GM12878 (cell line): ENCODE data around the gene SPOCK1. TPM values are rescaled to one million over a fixed set of nuclear protein-coding genes. Genes with fewer than 3 reads are reported as not detected.

Experiments used
- ATAC-seq: fragments of 200-7000 bp; cut with Tn5 transposase; 3 replicates; pipeline ENCODE4 v1.9.1; 2020; ENCODE audit warnings: mild to moderate bottlenecking, moderate library complexity
- BruUV-seq: library from RNA; stranded (reverse); fragments of 400-500 nt; replicated peaks from 2 replicates; lab custom pipeline; 2021; lab: Mats Ljungman, UMichigan
- CTCF ChIA-PET: fragments of 300-600 bp; sonication (Branson Sonifier 250); formaldehyde crosslinking; extraction: SDS; loops from one replicate; lab custom pipeline; 2021; ENCODE audit warnings: inconsistent platforms; lab: Yijun Ruan, JAX
- POLR2A ChIA-PET: fragments of 350-600 bp; formaldehyde crosslinking; extraction: SDS; loops from one replicate; lab custom pipeline; 2021; ENCODE audit warnings: inconsistent platforms; lab: Charles Lee
- RAD21 ChIA-PET: fragments of 300-600 bp; sonication (Branson Sonifier 250); formaldehyde crosslinking; loops from one replicate; lab custom pipeline; 2023; ENCODE audit warnings: antibody characterized with exemption; ENCODE audit not compliant: unreplicated experiment; lab: Charles Lee
- SMC1A ChIA-PET: fragments of 300-600 bp; sonication (Branson Sonifier 250); formaldehyde crosslinking; loops from one replicate; lab custom pipeline; 2023; ENCODE audit not compliant: unreplicated experiment, uncharacterized antibody; lab: Charles Lee
- DNase-seq: peaks from one replicate; pipeline ENCODE4 v3.0.0-alpha.2; 2011; ENCODE audit warnings: low read depth, low spot score
- FAIRE-seq: peaks from 3 replicates; lab custom pipeline; 2011; peaks lifted over from hg19 to GRCh38; lab: Jason Lieb, UNC
- H2AFZ ChIP-seq: 2 replicates; pipeline ENCODE4 v1.6.0; 2011; ENCODE audit warnings: low read depth, low read length, control low read depth; ENCODE audit not compliant: control insufficient read depth
- H3K27ac ChIP-seq: 2 replicates; pipeline ENCODE4 v1.5.1; 2011; ENCODE audit warnings: control low read depth; ENCODE audit not compliant: control insufficient read depth, insufficient read depth
- H3K27me3 ChIP-seq, 2 experiments: replicated peaks in 1 of 2; 2 replicates each; pipeline versions ENCODE4 v1.6.0 to v1.6.1; 2011; ENCODE audit warnings: low read length in 1 of 2; ENCODE audit not compliant: control insufficient read depth in 2 of 2, insufficient read depth in 2 of 2
- H3K36me3 ChIP-seq, 2 experiments: 2 replicates each; pipeline ENCODE4 v1.5.1; 2011; ENCODE audit warnings: low read length in 1 of 2; ENCODE audit not compliant: control insufficient read depth in 2 of 2, insufficient read depth in 2 of 2
- H3K4me1 ChIP-seq: 2 replicates; pipeline ENCODE4 v1.6.1; 2011; ENCODE audit warnings: mild to moderate bottlenecking, low read length, moderate library complexity, mixed read lengths; ENCODE audit not compliant: control insufficient read depth, insufficient read depth
- H3K4me2 ChIP-seq: 2 replicates; pipeline ENCODE4 v1.6.0; 2011; ENCODE audit warnings: control low read depth; ENCODE audit not compliant: control insufficient read depth, insufficient read depth
- H3K4me3 ChIP-seq: fragments of 200-600 bp; sonication (generic); 2 replicates; pipeline ENCODE4 v1.5.1; 2016
- H3K79me2 ChIP-seq: 2 replicates; pipeline ENCODE4 v1.6.0; 2011; ENCODE audit warnings: low read length; ENCODE audit not compliant: control insufficient read depth, insufficient read depth
- H3K9ac ChIP-seq: 2 replicates; pipeline ENCODE4 v1.8.0; 2011; ENCODE audit warnings: low read length, control low read depth, mixed read lengths; ENCODE audit not compliant: control insufficient read depth, insufficient read depth
- H3K9me3 ChIP-seq: replicated peaks from 3 replicates; pipeline ENCODE4 v1.5.1; 2011; ENCODE audit warnings: mild to moderate bottlenecking, low read length; ENCODE audit not compliant: control insufficient read depth, insufficient read depth
- H4K20me1 ChIP-seq: 2 replicates; pipeline ENCODE4 v1.6.0; 2011; ENCODE audit not compliant: control insufficient read depth, insufficient read depth
- CEBPB ChIP-seq, 2 experiments: fragments of 150-350 bp in 1 of 2; IDR thresholded peaks; 2 replicates each; pipeline ENCODE4 v1.6.1; 2012 to 2014; ENCODE audit warnings: low read depth in 2 of 2, low read length in 2 of 2, borderline replicate concordance in 1 of 2, inconsistent platforms in 1 of 2
- HCFC1 ChIP-seq: fragments of 150-350 bp; IDR thresholded peaks from 2 replicates; pipeline ENCODE4 v1.6.1; 2014; ENCODE audit warnings: low read length
- HDAC2 ChIP-seq: fragments of 200-600 bp; sonication (generic); IDR thresholded peaks from 2 replicates; pipeline ENCODE4 v1.6.1; 2017
- IKZF1 ChIP-seq: fragments of 450-650 bp; conservative IDR thresholded peaks from 2 replicates; pipeline ENCODE4 v1.6.1; 2017; ENCODE audit warnings: antibody characterized with exemption, mild to moderate bottlenecking
- IKZF2 ChIP-seq, 2 experiments: fragments of 450-650 bp; IDR thresholded peaks; 2 replicates each; pipeline ENCODE4 v1.6.1; 2017; ENCODE audit warnings: mild to moderate bottlenecking in 2 of 2, moderate library complexity in 2 of 2
- JUND ChIP-seq: IDR thresholded peaks from 2 replicates; pipeline ENCODE4 v1.6.1; 2012; ENCODE audit warnings: low read depth, mild to moderate bottlenecking, low read length, improper control_type of control experiment, moderate library complexity
- MXI1 ChIP-seq: fragments of 150-350 bp; IDR thresholded peaks from 2 replicates; pipeline ENCODE4 v1.6.1; 2011; ENCODE audit warnings: low read depth, mild to moderate bottlenecking, inconsistent platforms, low read length, improper control_type of control experiment
- NRF1 ChIP-seq: conservative IDR thresholded peaks from 2 replicates; pipeline ENCODE4 v1.6.1; 2011; ENCODE audit warnings: mild to moderate bottlenecking, low read depth, low read length, improper control_type of control experiment
- POLR2A ChIP-seq: IDR thresholded peaks from 2 replicates; pipeline ENCODE4 v1.6.1; 2011; ENCODE audit warnings: low read depth, mild to moderate bottlenecking, low read length
- TAF1 ChIP-seq: IDR thresholded peaks from 2 replicates; pipeline ENCODE4 v1.6.1; 2011; ENCODE audit warnings: mild to moderate bottlenecking, low read depth, low read length, borderline replicate concordance
- WGBS: methylation state at CpG from one replicate; pipeline ENCODE4 v1.1.6; 2016; ENCODE audit warnings: low lambda C conversion rate; ENCODE audit not compliant: insufficient replicate concordance, insufficient coverage; ENCODE audit errors: missing lambda C conversion rate; 5-methylcytosine and 5-hydroxymethylcytosine counted together
- in situ Hi-C: fragments of 300-500 bp; cut with MboI; formaldehyde crosslinking; loops from 9 replicates; pipeline ENCODE4 v1.14.3; 2018; ENCODE audit warnings: mixed read lengths
- intact Hi-C: fragments of 100-400 bp; cut with micrococcal nuclease; formaldehyde crosslinking; loops from one replicate; pipeline ENCODE4 v1.14.2; 2022; ENCODE audit not compliant: unreplicated experiment
- polyA plus RNA-seq, 11 experiments: library from polyadenylated mRNA; depleted of rRNA in 4 of 11; unstranded in 6 of 11; stranded (reverse) in 5 of 11; fragments of >200 nt; fragmentation: Nextera tagmentation in 4 of 11; fragmentation: Illumina TruSeq in 1 of 11; extraction: Ambion mirVana in 4 of 11; extraction: Trizol in 1 of 11; gene quantifications; 1 replicate in 1 of 11; 2 replicates in 10 of 11; pipeline versions ENCODE4 v1.2.1 to v1.2.3, GENCODE V29; 2011 to 2016; ENCODE audit warnings: inconsistent platforms in 2 of 11, missing spikeins in 2 of 11, low read depth in 1 of 11
- total RNA-seq, 4 experiments: library from RNA; depleted of rRNA in 3 of 4; stranded (reverse); fragments of >200 nt in 3 of 4; fragmentation: Illumina TruSeq in 1 of 4; extraction: Trizol in 1 of 4; gene quantifications; 2 replicates each; pipeline versions ENCODE4 v1.2.1 to v1.2.3, GENCODE V29; 2013 to 2021
- TF ChIP-seq, protein P1 (sequence below), 3 experiments: IDR thresholded peaks in 2 of 3; conservative IDR thresholded peaks in 1 of 3; 2 replicates each; pipeline ENCODE4 v1.5.1; 2011; ENCODE audit warnings: low read depth in 3 of 3, low read length in 3 of 3, mild to moderate bottlenecking in 3 of 3, control low read depth in 2 of 3, moderate library complexity in 2 of 3, inconsistent platforms in 1 of 3, mixed read lengths in 1 of 3; ENCODE audit not compliant: control insufficient read depth in 2 of 3, insufficient read depth in 1 of 3; ENCODE audit errors: extremely low read depth in 1 of 3
- TF ChIP-seq, protein P2 (sequence below): IDR thresholded peaks from 2 replicates; pipeline ENCODE4 v1.6.1; 2012; ENCODE audit warnings: low read depth, low read length, improper control_type of control experiment
- TF ChIP-seq, protein P3 (sequence below): fragments of 450-650 bp; IDR thresholded peaks from 2 replicates; pipeline ENCODE4 v1.6.1; 2018; ENCODE audit warnings: borderline replicate concordance, mild to moderate bottlenecking; ENCODE audit not compliant: partially characterized antibody

Gene SPOCK1
- total and polyA plus RNA-seq, 10 of the 15 experiments (the other 5 are each of a cell fraction or from before 2014, with no cell fraction given), result 0.06 to 0.68 (median 0.25) TPM; not detected in 3

DNA sequence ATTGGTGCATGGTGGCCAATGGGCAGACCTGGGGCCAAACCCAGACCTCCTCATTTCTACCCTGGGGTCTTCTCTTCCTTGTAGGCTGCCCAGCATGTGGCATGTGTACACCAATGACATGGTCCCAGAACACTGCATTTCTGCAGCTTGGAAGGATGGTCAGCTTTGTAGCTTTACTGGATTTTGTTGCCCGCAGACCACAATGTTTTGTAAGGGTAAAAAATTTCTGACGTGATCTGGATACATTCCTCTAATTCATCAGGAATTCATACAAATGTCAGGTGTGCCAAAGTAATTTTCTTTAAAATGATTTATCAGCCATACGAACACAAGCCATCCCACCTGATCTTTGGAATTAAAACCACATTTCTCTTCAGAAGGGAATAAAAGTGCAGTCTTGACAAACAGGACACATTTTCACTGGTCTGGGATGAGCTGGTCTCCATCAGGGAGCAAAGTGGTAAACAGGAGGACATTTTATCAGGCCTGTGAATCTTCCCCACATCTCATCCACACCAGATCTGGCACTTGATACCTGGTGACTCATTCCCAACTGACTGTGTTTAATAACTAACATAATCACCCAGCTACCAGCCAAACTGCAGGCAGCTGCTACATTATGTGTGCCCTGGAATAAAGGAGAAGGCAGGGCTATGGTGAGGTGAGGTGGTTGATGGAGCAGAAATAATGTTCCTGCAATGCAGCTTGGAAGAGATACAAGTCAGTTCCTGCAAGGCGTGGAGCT, 103.9 kb downstream of the SPOCK1 start:
- ChIA-PET CTCF (no interaction called here), POLR2A (no interaction called here), RAD21 (no interaction called here), SMC1A (interaction anchor here (1.4 kb wide), 1 partner anchor 52 kb away, joined by 3 read pairs; no protein-coding TSS in a partner anchor)
- H3K27me3 ChIP-seq, result no peaks in the 10 kb centered on the region
- 19% methylated on average over 4 of the region's 4 CpGs for WGBS
- ATAC-seq (no peak), DNase-seq (no peak), FAIRE-seq (no peak)
- H3K4me1 ChIP-seq, result no peaks in the 10 kb centered on the region
- no peak overlapping the region for H2AFZ ChIP-seq
- no peak overlapping the region for H3K4me2 ChIP-seq
- H3K9ac ChIP-seq, result no peak overlapping the region
- in situ Hi-C loops, result no loop called here
- intact Hi-C loops, result no loop called here
- no peak overlapping the region for H3K4me3 ChIP-seq
- no peaks in the 10 kb centered on the region for H3K79me2 ChIP-seq
- no peaks in the 10 kb centered on the region for H3K9me3 ChIP-seq
- no peaks in the 10 kb centered on the region for H4K20me1 ChIP-seq
- TF ChIP-seq, protein P1, sequence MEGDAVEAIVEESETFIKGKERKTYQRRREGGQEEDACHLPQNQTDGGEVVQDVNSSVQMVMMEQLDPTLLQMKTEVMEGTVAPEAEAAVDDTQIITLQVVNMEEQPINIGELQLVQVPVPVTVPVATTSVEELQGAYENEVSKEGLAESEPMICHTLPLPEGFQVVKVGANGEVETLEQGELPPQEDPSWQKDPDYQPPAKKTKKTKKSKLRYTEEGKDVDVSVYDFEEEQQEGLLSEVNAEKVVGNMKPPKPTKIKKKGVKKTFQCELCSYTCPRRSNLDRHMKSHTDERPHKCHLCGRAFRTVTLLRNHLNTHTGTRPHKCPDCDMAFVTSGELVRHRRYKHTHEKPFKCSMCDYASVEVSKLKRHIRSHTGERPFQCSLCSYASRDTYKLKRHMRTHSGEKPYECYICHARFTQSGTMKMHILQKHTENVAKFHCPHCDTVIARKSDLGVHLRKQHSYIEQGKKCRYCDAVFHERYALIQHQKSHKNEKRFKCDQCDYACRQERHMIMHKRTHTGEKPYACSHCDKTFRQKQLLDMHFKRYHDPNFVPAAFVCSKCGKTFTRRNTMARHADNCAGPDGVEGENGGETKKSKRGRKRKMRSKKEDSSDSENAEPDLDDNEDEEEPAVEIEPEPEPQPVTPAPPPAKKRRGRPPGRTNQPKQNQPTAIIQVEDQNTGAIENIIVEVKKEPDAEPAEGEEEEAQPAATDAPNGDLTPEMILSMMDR (IDR thresholded peaks at IDR 0.05 in 2 of 3, conservative IDR thresholded peaks at IDR 0.05 in 1 of 3; ENCODE audit: control insufficient read depth in 2 of 3, extremely low read depth in 1 of 3, insufficient read depth in 1 of 3, low read depth in 3 of 3, low read length in 3 of 3), result no peak
- no peak for TF ChIP-seq NRF1
- no peak for TF ChIP-seq HDAC2
- TF ChIP-seq TAF1, result no peak
- no peak for TF ChIP-seq IKZF2 (IDR thresholded peaks at IDR 0.05)
- TF ChIP-seq, protein P2, sequence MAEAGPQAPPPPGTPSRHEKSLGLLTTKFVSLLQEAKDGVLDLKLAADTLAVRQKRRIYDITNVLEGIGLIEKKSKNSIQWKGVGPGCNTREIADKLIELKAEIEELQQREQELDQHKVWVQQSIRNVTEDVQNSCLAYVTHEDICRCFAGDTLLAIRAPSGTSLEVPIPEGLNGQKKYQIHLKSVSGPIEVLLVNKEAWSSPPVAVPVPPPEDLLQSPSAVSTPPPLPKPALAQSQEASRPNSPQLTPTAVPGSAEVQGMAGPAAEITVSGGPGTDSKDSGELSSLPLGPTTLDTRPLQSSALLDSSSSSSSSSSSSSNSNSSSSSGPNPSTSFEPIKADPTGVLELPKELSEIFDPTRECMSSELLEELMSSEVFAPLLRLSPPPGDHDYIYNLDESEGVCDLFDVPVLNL, result no peak
- TF ChIP-seq POLR2A, result no peak
- TF ChIP-seq IKZF1, result no peak
- no peak for TF ChIP-seq JUND
- no peak for TF ChIP-seq CEBPB (IDR thresholded peaks at IDR 0.05; ENCODE audit: borderline replicate concordance in 1 of 2, low read depth in 2 of 2, low read length in 2 of 2)
- no peak for TF ChIP-seq MXI1
- TF ChIP-seq, protein P3, sequence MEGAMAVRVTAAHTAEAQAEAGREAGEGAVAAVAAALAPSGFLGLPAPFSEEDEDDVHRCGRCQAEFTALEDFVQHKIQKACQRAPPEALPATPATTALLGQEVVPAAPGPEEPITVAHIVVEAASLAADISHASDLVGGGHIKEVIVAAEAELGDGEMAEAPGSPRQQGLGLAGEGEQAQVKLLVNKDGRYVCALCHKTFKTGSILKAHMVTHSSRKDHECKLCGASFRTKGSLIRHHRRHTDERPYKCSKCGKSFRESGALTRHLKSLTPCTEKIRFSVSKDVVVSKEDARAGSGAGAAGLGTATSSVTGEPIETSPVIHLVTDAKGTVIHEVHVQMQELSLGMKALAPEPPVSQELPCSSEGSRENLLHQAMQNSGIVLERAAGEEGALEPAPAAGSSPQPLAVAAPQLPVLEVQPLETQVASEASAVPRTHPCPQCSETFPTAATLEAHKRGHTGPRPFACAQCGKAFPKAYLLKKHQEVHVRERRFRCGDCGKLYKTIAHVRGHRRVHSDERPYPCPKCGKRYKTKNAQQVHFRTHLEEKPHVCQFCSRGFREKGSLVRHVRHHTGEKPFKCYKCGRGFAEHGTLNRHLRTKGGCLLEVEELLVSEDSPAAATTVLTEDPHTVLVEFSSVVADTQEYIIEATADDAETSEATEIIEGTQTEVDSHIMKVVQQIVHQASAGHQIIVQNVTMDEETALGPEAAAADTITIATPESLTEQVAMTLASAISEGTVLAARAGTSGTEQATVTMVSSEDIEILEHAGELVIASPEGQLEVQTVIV, result no peak
- no peak for TF ChIP-seq HCFC1
- no peak overlapping the region for H3K27ac ChIP-seq
- BruUV-seq, result no TSS peak
- no peaks in the 10 kb centered on the region for H3K36me3 ChIP-seq
